GM12892 (cell line): ENCODE data around the gene CAMTA1.

Source experiments
- POLR2A ChIP-seq: IDR thresholded peaks from 2 replicates; pipeline ENCODE4 v1.6.1; 2011; ENCODE audit warnings: low read depth, low read length, control low read depth
- POLR2AphosphoS5 ChIP-seq: IDR thresholded peaks from 2 replicates; pipeline ENCODE4 v1.6.1; 2011; ENCODE audit warnings: low read depth, low read length, control low read depth

- no peak for TF ChIP-seq POLR2AphosphoS5
- TF ChIP-seq POLR2A, result no peak
Observed at GRCh38 chr1:7485086-7485780, 700.0 kb downstream of the CAMTA1 start.
